ENCODE measurements around the gene PTHLH. TPM values are rescaled to one million over a fixed set of nuclear protein-coding genes. Genes with fewer than 3 reads are reported as not detected.
A peak's percentile ranks its signal among the peaks of the same experiment; 100 is the strongest.

Gene PTHLH
- total RNA-seq, 1 donor from 2014 or later, result not detected

DNA sequence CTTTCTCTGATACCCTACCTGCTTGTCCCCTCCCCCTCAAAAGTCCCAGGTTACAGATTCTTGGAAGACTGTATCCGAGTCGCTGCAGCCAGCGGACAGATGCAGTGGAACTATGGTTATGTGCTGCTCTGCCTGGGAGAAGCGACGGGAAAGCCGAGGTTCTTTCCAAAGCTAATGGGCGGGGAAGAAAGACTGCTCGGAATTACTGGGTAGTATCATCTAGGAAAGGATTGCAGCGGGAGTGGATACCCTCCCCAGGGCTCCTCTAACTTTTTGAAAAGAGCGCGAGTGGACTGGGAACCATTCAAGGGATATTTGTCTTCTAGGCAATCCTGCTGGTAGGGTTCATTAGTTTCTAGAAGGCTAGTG is 1.4 kb downstream of the PTHLH start:
- H3K4me3 Mint-ChIP-seq, result peak overlapping the region; percentile 48
- peaks cover 24% of the 10 kb centered on the region for H3K4me1 Mint-ChIP-seq
- H3K27me3 Mint-ChIP-seq, result peaks cover 71% of the 10 kb centered on the region
- H3K9me3 Mint-ChIP-seq, result no peaks in the 10 kb centered on the region
- TF ChIP-seq, protein P1, sequence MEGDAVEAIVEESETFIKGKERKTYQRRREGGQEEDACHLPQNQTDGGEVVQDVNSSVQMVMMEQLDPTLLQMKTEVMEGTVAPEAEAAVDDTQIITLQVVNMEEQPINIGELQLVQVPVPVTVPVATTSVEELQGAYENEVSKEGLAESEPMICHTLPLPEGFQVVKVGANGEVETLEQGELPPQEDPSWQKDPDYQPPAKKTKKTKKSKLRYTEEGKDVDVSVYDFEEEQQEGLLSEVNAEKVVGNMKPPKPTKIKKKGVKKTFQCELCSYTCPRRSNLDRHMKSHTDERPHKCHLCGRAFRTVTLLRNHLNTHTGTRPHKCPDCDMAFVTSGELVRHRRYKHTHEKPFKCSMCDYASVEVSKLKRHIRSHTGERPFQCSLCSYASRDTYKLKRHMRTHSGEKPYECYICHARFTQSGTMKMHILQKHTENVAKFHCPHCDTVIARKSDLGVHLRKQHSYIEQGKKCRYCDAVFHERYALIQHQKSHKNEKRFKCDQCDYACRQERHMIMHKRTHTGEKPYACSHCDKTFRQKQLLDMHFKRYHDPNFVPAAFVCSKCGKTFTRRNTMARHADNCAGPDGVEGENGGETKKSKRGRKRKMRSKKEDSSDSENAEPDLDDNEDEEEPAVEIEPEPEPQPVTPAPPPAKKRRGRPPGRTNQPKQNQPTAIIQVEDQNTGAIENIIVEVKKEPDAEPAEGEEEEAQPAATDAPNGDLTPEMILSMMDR (IDR thresholded peaks at IDR 0.05), result no peak
- intact Hi-C loops (cut with micrococcal nuclease), result no loop called here
- ChIA-PET POLR2A (no interaction called here), CTCF (no interaction called here)
- H3K27ac Mint-ChIP-seq, result no peak overlapping the region
- DNase-seq (no peak), ATAC-seq (ENCODE audit: low read depth) (no peak)
- no peaks in the 10 kb centered on the region for H3K36me3 Mint-ChIP-seq (ENCODE audit: low read depth)

- ChIA-PET CTCF (no interaction called here), POLR2A (no interaction called here)
- DNase-seq, result no peak
- intact Hi-C loops (cut with micrococcal nuclease), result no loop called here
- Mint-ChIP-seq H3K4me1 (peaks cover 24% of the 10 kb centered on the region), H3K27ac (no peak overlapping the region), H3K36me3 (ENCODE audit: low read depth) (no peaks in the 10 kb centered on the region), H3K4me3 (peak overlapping the region; percentile 48), H3K27me3 (peaks cover 69% of the 10 kb centered on the region), H3K9me3 (no peaks in the 10 kb centered on the region)
- no peak for ATAC-seq (ENCODE audit: low read depth)
- TF ChIP-seq, protein P1 (IDR thresholded peaks at IDR 0.05), result no peak
These were observed 2.0 kb downstream of the PTHLH start for GRCh38 chr12:27970401-27971120.

GRCh38 chr12:27969624-27970400 is 2.7 kb downstream of the PTHLH start:
- CTCF ChIA-PET, result no interaction called here
- Mint-ChIP-seq H3K9me3 (no peaks in the 10 kb centered on the region), H3K4me3 (peak overlapping the region; percentile 82), H3K36me3 (ENCODE audit: low read depth) (no peaks in the 10 kb centered on the region), H3K27me3 (peaks cover 68% of the 10 kb centered on the region), H3K27ac (no peak overlapping the region), H3K4me1 (peaks cover 24% of the 10 kb centered on the region)
- peak; percentile 28 for ATAC-seq (ENCODE audit: low read depth)
- TF ChIP-seq, protein P1 (IDR thresholded peaks at IDR 0.05), result no peak
- intact Hi-C loops (cut with micrococcal nuclease), result no loop called here
- POLR2A ChIA-PET, result no interaction called here
- no peak for DNase-seq

- H3K4me1 Mint-ChIP-seq, result peaks cover 24% of the 10 kb centered on the region
- H3K4me3 Mint-ChIP-seq, result peak overlapping the region; percentile 82
- peaks cover 64% of the 10 kb centered on the region for H3K27me3 Mint-ChIP-seq
- POLR2A ChIA-PET, result no interaction called here
- CTCF ChIA-PET, result no interaction called here
- H3K27ac Mint-ChIP-seq, result no peak overlapping the region
- TF ChIP-seq, protein P1 (IDR thresholded peaks at IDR 0.05), result no peak
- H3K36me3 Mint-ChIP-seq (ENCODE audit: low read depth), result no peaks in the 10 kb centered on the region
- ATAC-seq (ENCODE audit: low read depth) (no peak), DNase-seq (no peak)
- intact Hi-C loops (cut with micrococcal nuclease), result no loop called here
- no peaks in the 10 kb centered on the region for H3K9me3 Mint-ChIP-seq
These were observed 3.4 kb downstream of the PTHLH start for GRCh38 chr12:27968972-27969623.

DNA sequence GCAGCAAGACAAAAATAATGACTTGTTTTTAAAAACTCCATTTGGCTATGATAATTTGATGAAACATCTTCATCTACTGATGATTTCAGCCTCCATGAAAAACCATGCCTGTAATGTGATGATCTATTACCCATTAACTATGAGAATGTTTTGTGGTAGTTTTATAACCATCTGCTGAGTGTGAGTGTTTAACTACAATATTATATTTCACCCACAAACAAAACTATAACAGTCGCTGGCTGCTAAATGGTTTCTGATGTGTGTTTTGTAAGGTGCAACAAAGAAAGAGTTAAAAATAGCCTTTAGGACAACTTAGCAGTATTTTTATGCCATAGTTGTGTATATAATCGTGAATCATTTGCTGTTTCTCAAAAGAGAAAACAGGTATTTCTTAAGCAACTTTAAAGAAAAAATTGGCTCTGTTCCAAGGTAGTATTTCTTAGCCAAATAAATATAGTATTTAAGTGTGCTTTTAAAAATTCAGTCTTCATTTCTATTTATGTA is 4.9 kb downstream of the PTHLH start:
- no peak for ATAC-seq (ENCODE audit: low read depth)
- peaks cover 24% of the 10 kb centered on the region for H3K4me1 Mint-ChIP-seq
- ChIA-PET CTCF (no interaction called here), POLR2A (no interaction called here)
- H3K36me3 Mint-ChIP-seq (ENCODE audit: low read depth), result no peaks in the 10 kb centered on the region
- TF ChIP-seq, protein P1 (IDR thresholded peaks at IDR 0.05), result no peak
- no peak overlapping the region for H3K4me3 Mint-ChIP-seq
- H3K27me3 Mint-ChIP-seq, result peaks cover 57% of the 10 kb centered on the region
- no peaks in the 10 kb centered on the region for H3K9me3 Mint-ChIP-seq
- no peak for DNase-seq
- intact Hi-C loops (cut with micrococcal nuclease), result no loop called here
- H3K27ac Mint-ChIP-seq, result no peak overlapping the region

All from activated B cell treated with CpG ODN at 0.5 μM for 24 hours (primary cell).